ENCODE measurements around the gene DNER. TPM values are rescaled to one million over a fixed set of nuclear protein-coding genes. Genes with fewer than 3 reads are reported as not detected.

DNER gene
- total RNA-seq, 1 donor from 2014 or later: 86.7 TPM

- DNase-seq: no peak
Observed at GRCh38 chr2:229488232-229488631, 226.1 kb downstream of the DNER start.

DNA sequence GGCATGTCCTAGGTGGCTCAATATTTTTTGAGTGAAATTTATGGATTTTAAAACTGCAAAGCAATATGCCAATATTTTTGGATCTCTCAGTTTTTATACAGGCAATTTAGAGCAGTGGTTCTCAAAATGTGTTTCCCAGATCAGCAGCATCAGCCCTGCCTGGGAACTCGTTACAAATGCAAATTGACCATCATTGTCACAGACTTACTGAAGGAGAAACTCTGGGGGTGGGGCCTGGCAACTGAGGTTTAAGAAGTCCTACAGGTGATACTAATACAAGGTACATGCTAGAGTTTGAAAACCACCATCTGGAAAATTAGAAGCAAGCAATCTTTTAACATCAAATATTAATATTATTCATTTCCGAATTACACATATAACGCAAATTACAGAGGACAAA is 227.7 kb downstream of the DNER start:
- no peak for DNase-seq

- no peak for DNase-seq
Observed at GRCh38 chr2:229485857-229486256, 228.5 kb downstream of the DNER start.

- no peak for DNase-seq
Observed at GRCh38 chr2:229477269-229477755, 237.0 kb downstream of the DNER start.

- DNase-seq: no peak
Observed at GRCh38 chr2:229475778-229476177, 238.6 kb downstream of the DNER start.

DNA sequence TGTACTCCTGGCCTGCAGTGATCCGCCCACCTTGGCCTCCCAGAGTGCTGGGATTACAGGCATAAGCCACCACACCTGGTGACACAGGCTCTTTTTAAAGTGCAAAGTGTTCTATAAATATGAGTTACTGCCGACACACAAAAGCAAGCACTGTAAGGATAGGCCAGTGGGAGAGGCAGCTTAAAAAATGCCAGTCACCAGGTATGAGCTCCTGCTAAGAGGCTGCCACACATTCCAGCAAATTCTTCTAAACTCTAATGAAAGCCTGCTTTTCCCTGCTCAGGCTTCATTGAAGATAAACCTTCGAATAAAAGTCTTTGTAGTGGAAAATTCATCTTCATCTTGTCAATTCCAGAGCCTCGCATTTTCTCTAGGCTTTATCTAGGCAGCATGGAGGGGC is 240.2 kb downstream of the DNER start:
- no peak for DNase-seq

DNA sequence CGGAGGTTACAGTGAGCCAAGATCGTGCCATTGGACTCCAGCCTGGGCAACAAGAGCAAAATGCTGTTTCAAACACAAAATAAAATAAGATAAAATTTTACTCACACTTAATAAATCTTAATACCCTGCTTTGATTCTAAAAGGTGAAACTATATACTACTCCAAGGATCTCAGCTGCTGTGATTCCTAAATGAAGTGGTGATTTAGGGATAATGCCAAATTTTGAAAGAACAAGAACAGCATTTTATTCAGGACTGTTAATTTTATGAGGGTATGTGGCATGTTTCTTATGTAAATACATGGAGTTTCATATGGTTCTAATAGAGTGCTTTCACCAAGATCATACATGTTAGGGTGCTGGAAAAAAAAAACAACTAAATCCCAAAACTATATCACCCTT is 243.6 kb downstream of the DNER start:
- no peak for DNase-seq

- no peak for DNase-seq
Observed at GRCh38 chr2:229467783-229468182, 246.6 kb downstream of the DNER start.

DNA sequence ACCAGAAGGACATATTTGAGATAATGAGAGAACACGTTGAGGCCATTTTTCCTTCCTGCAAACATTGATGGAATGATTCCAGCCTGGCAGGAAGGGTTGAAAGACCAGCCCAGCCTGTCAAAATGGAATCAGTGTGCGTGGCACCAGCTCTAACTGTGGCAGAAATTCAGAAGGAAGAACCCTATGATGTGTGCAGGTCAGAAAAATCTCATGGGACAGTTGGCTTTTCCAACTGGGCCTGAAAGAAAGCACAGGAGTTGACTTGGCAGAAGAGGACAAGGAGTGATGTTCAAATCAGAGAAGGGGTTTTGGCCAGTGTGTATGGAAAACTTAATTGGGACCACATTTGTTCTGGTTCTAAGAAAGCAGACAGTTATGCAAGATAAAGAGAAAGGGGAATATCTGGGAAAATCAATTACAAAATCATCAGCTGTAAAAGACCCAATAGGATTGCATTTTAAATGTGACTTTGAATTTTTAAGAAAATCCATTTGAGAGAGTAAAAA is 250.5 kb downstream of the DNER start:
- no peak for DNase-seq

DNA sequence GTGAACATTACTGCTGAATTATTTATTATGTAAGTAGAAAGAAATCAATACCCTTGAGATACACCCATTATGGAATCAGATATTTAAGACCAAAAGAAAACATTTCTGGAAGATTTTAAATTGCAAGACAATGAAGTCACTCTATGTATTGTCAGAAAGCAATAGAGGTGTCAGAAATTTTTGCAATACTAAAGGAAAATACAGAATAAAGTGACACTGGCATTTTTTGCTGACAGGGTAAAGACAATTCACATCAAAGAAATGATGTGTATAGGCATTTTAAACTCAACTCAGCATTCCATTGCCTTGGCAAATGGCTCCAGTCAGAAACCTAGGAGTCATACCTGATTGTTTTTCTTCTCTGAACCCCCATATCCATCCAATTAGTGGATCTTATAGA is 252.2 kb downstream of the DNER start:
- no peak for DNase-seq

DNA sequence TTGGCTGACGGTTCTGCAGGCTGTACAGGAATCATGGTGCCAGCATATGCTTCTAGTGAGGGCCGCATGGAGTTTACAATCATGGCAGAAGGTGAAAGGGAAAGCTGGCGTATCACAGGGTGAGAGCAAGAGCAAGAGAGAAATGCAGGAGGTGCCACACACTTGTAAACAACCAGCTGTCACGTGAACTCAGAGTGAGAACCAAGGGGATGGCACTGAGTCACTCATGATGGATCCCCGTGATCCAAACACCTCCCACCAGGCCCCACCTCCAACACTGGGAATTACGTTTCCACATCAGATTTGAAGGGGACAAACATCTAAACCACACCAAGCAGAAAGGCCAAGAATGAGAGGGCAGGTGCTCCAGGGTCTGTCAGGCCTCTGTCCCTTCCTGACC is 258.3 kb downstream of the DNER start:
- DNase-seq: no peak

DNA sequence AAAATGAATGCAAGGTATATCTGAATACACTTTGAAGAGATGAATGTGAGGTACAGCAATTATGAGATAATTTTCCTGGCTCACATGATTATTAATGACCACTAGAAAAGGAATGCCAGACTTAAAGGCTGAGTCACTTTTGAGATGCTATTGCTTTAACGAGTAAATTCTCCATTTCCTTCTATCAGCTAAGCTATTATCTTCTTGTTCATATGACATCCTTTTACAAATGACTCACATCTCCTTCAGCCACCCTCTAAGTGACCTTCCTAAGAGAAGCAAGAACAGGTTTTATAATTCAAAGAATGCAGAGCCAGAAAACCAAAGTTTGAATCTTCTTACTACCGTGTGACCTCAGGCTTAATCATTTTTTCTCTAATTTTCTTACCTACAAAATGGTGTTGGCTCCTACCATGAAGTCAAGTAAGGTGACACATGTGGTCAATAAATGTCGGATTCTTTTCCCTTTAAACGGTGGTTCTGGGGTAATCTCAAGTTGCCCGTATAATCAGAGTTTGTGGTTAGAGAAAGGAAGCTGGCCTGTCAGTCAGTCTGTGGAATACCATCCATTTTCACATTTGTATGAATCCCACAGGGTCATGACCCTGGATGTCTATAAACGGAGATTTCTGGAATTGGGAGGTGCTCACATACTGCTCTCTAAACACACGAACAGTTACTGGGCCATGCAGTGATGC is 259.3 kb downstream of the DNER start:
- no peak for DNase-seq

- no peak for DNase-seq
Observed at GRCh38 chr2:229453230-229453629, 261.1 kb downstream of the DNER start.

- DNase-seq: no peak
Observed at GRCh38 chr2:229451852-229452251, 262.5 kb downstream of the DNER start.

- DNase-seq: no peak
Observed at GRCh38 chr2:229447227-229447626, 267.1 kb downstream of the DNER start.

DNA sequence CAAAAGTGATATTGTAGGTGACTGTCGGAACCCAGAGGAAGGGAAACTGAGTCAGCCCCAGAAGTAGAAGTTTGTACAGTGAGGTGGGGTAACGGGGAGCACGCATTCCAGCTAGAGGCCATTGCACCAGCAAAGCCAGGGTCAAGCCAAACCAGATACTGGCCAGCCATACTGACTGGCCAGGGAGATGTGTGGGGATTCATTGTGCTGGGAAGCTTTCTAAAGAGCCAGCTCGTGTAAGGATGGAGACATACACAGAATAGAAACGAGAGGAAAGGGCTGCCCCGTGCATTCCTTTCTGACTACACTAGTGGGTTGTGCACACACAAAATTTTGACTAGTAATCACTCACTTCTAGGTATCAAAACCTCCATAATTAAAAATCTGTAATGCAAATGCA is 268.0 kb downstream of the DNER start:
- DNase-seq: no peak

- DNase-seq: peak; percentile 38
Observed at GRCh38 chr2:229445501-229446211, 268.7 kb downstream of the DNER start.

DNA sequence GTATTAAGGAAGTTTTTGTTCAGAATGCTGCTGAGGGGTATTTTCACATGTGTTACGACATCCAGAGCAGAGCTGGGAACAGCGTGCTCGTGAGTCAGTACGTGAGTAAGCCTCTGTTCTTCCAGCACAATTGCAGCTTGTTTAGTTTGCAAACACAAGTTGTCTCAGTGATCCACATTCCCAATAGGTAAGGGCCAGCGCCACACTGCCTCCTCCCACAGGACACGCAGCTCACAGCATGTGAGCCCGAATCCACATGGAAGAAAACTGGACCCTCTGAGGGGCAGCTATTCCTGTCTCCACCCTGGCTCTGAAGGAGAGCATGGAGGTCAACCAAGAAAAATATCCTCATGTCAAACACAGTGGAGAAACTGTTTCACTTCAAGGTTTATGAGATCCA is 269.3 kb downstream of the DNER start:
- DNase-seq: peak; percentile 69

- no peak for DNase-seq
Observed at GRCh38 chr2:229443546-229444268, 270.6 kb downstream of the DNER start.

DNA sequence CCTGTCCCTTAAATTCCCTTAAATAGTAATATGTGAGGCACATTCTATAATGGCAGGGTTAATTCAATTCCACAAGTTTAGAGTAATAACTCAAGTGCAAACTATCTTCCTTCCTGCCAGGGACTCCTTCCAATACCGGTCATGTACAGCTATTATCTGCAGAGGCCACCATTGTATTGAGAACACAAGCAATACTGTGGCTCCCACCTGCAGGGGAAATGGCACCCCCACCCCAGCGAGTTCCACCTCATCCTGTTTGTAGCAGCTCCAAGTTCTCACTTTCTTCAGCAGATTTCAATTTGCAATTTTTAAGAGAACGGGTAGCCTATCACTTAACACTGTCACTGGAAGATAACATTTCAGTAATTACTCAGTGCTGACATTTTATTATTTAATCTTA is 271.2 kb downstream of the DNER start:
- no peak for DNase-seq

DNA sequence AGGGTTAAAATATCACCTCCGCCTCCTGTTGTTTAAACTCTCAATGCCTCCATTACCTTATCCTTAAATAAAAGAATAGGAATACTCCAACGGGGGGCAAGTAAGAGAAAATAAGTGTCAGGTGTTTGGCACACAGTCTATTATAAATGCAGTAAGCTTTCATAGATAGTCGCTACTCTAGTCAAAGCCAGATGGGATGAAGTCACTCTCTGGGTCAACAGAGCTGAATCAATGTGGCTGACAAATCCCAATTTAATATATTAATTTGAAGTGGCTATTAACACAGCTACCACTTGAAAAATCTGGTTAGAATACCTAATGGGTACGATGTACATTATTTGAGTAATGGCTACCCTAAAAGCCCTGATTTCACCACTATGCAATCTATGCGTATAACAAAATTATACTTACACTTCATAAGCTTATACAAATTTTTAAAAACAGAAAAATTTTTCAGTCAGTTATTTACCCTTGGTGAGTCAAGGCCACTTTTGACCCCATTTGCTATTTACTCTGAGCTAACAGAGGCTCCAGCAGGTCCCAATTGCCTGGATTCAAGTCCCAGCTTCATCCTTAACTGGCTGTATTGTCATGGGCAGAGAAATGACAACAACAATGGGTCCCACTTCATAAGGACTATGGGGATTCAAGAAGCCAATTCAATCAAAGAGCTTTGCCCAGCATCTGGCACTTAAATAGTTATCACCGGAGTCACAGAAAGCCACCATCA is 275.8 kb downstream of the DNER start:
- no peak for DNase-seq

DNA sequence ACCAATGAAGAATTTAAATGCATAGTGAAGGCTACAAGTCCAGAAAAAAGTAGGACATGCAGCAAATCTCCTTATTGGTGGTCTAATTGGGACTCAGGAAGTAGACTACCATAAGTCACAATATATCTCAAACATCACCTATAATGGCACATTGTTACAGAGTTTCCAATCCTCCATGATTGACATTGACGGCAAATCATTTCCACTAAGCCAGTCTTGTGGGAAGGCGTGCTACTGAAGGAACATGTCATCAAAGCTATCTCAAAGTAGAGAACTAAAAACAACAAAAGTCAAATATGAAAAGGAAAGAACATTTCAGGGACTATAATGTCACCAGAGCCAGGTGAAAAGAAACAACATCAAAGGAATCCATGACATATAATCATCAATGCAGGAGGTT is 276.9 kb downstream of the DNER start:
- DNase-seq: no peak
